ENCODE data around the gene LEF1. TPM values are rescaled to one million over a fixed set of nuclear protein-coding genes. Genes with fewer than 3 reads are reported as not detected.

Gene LEF1
- total and polyA plus RNA-seq, 2 of the 8 experiments (the other 6 are each of a cell fraction or from before 2014, with no cell fraction given): 2.6 to 5.2 TPM

DNA sequence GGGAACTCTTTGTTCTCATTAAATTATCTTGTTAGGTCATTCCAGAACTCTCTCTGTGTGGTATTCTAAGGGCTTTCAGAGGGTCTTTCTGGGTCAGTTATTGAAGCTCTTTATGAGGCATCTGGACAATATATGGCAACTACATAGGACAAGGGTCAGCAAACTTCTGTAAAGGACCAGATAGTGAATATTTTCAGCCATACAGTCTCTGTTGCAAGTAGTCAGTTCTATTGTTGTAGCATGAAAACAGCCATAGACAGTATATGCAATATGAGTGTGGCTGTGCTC is 143.9 kb downstream of the LEF1 start:
- Histone ChIP-seq H4K5ac (ENCODE audit: insufficient read length, low read depth, low read length) (no peak overlapping the region), H2BK5ac (ENCODE audit: low read depth, low read length) (no peak overlapping the region), H3K79me2 (ENCODE audit: control insufficient read depth in 1 of 2, insufficient read depth in 2 of 2, low read length in 2 of 2) (no peaks in the 10 kb centered on the region), H3K23ac (ENCODE audit: insufficient read length) (no peak overlapping the region), H2BK20ac (ENCODE audit: low read length) (no peak overlapping the region), H2BK120ac (replicated peaks; ENCODE audit: low read depth, low read length) (no peak overlapping the region), H3K23me2 (ENCODE audit: low read depth, low read length) (no peaks in the 10 kb centered on the region), H4K91ac (replicated peaks; ENCODE audit: insufficient read length, low read length) (no peak overlapping the region), H3K4me1 (replicated peaks in 1 of 4; ENCODE audit: control insufficient read depth in 3 of 4, insufficient read depth in 4 of 4, low read length in 3 of 4) (no peaks in the 10 kb centered on the region), H3K4me3 (ENCODE audit: extremely low read depth in 1 of 4, insufficient read depth in 2 of 4, low read depth in 3 of 4, low read length in 4 of 4) (no peak overlapping the region), H2BK12ac (ENCODE audit: low read depth, low read length) (no peak overlapping the region), H2AK5ac (ENCODE audit: low read depth, low read length) (no peak overlapping the region), H3K18ac (ENCODE audit: extremely low read depth, low read length) (no peak overlapping the region), H3K14ac (ENCODE audit: insufficient read length) (no peak overlapping the region), H4K8ac (ENCODE audit: extremely low read depth, insufficient read depth, low read length) (no peak overlapping the region), H2AFZ (ENCODE audit: low read length) (no peak overlapping the region), H3K4me2 (ENCODE audit: insufficient read depth in 1 of 2, low read depth in 2 of 2, low read length in 2 of 2) (no peak overlapping the region), H4K20me1 (replicated peaks in 1 of 2; ENCODE audit: control insufficient read depth in 1 of 2, insufficient read depth in 2 of 2, low read length in 2 of 2) (no peaks in the 10 kb centered on the region), H3K79me1 (ENCODE audit: low read depth, low read length) (no peaks in the 10 kb centered on the region), H3K9ac (replicated peaks in 1 of 4; ENCODE audit: extremely low read depth in 1 of 4, low read depth in 3 of 4, low read length in 3 of 4) (no peak overlapping the region), H2BK15ac (ENCODE audit: low read length) (no peak overlapping the region), H3K56ac (replicated peaks; ENCODE audit: insufficient read length, low read depth, low read length) (no peak overlapping the region), H3K36me3 (ENCODE audit: control insufficient read depth in 2 of 4, insufficient read depth in 4 of 4, low read length in 3 of 4) (peaks cover 0 to 37% (median 16%) of the 10 kb centered on the region in 4 experiments; a peak in 7 of 8 replicates), H3K4ac (replicated peaks; ENCODE audit: insufficient read length, low read depth, low read length) (no peak overlapping the region), H3K27me3 (replicated peaks in 1 of 4; ENCODE audit: control insufficient read depth in 3 of 4, extremely low read depth in 1 of 4, insufficient read depth in 3 of 4, low read length in 3 of 4) (no peaks in the 10 kb centered on the region), H3K9me3 (ENCODE audit: insufficient read depth in 2 of 2, low read depth in 1 of 2, low read length in 1 of 2) (no peaks in the 10 kb centered on the region), H3K27ac (ENCODE audit: low read depth, low read length) (no peak overlapping the region)
- no peak for DNase-seq (ENCODE audit: low read depth in 1 of 2, low spot score in 2 of 2)
- TF ChIP-seq TBP (IDR thresholded peaks at IDR 0.05; ENCODE audit: low read depth, low read length) (no peak), CBX5 (IDR thresholded peaks at IDR 0.05; ENCODE audit: low read depth, low read length) (no peak), JUND (IDR thresholded peaks at IDR 0.05; ENCODE audit: low read length) (no peak), NRF1 (IDR thresholded peaks at IDR 0.05; ENCODE audit: low read depth, low read length) (no peak), BACH1 (IDR thresholded peaks at IDR 0.05; ENCODE audit: low read length) (no peak)
- TF ChIP-seq, protein P1, sequence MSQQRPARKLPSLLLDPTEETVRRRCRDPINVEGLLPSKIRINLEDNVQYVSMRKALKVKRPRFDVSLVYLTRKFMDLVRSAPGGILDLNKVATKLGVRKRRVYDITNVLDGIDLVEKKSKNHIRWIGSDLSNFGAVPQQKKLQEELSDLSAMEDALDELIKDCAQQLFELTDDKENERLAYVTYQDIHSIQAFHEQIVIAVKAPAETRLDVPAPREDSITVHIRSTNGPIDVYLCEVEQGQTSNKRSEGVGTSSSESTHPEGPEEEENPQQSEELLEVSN (IDR thresholded peaks at IDR 0.05): no peak
- FAIRE-seq: no peak
- CTCF ChIA-PET (ENCODE audit: partially characterized antibody): interaction anchor here (0.9 kb wide), 1 partner anchor 11 kb away, joined by 5 read pairs; no protein-coding TSS in a partner anchor
- POLR2A ChIA-PET (ENCODE audit: partially characterized antibody): no interaction called here

Data from H1 (cell line).